ENCODE measurements around the gene ZDHHC23.

The ZDHHC23 gene

GRCh38 chr3:113947372-113948014, at the start of gene ZDHHC23:
Gene ZDHHC23, plus strand, starts transcription at chr3:113948013. Its CDS starts 790 bp downstream, at chr3:113948803.
- DNase-seq (ENCODE audit: low read depth in 2 of 2), result peak; percentile 23 to 39

- DNase-seq (ENCODE audit: low read depth in 2 of 2), result no peak
These were observed 48.9 kb upstream of the ZDHHC23 start for GRCh38 chr3:113898892-113899291.

GRCh38 chr3:113906568-113907140, 41.2 kb upstream of the ZDHHC23 start:
- no peak for DNase-seq (ENCODE audit: low read depth in 2 of 2)

GRCh38 chr3:113908133-113908532, 39.7 kb upstream of the ZDHHC23 start:
- no peak for DNase-seq (ENCODE audit: low read depth in 2 of 2)

GRCh38 chr3:113910966-113911365, 36.8 kb upstream of the ZDHHC23 start:
- no peak for DNase-seq (ENCODE audit: low read depth in 2 of 2)

GRCh38 chr3:113912552-113913236, 35.1 kb upstream of the ZDHHC23 start:
- DNase-seq (ENCODE audit: low read depth in 2 of 2), result no peak

GRCh38 chr3:113914646-113915045, 33.2 kb upstream of the ZDHHC23 start:
- no peak for DNase-seq (ENCODE audit: low read depth in 2 of 2)

GRCh38 chr3:113927556-113927955, 20.3 kb upstream of the ZDHHC23 start:
- DNase-seq (ENCODE audit: low read depth in 2 of 2), result no peak

- no peak for DNase-seq (ENCODE audit: low read depth in 2 of 2)
These were observed 982 bp upstream of the ZDHHC23 start for GRCh38 chr3:113946831-113947230.

- no peak for DNase-seq (ENCODE audit: low read depth in 2 of 2)
These were observed 453 bp downstream of the ZDHHC23 start for GRCh38 chr3:113948015-113948917.

GRCh38 chr3:113952921-113953320, 5.1 kb downstream of the ZDHHC23 start:
- DNase-seq (ENCODE audit: low read depth in 2 of 2), result no peak

- DNase-seq (ENCODE audit: low read depth in 2 of 2), result no peak
These were observed 5.9 kb downstream of the ZDHHC23 start for GRCh38 chr3:113953677-113954076.

GRCh38 chr3:113954091-113954685, 6.4 kb downstream of the ZDHHC23 start:
- no peak for DNase-seq (ENCODE audit: low read depth in 2 of 2)

- DNase-seq (ENCODE audit: low read depth in 2 of 2), result no peak
These were observed 16.1 kb downstream of the ZDHHC23 start for GRCh38 chr3:113963879-113964278.

- no peak for DNase-seq (ENCODE audit: low read depth in 2 of 2)
These were observed 18.4 kb downstream of the ZDHHC23 start for GRCh38 chr3:113966172-113966571.

- no peak for DNase-seq (ENCODE audit: low read depth in 2 of 2)
These were observed 21.2 kb downstream of the ZDHHC23 start for GRCh38 chr3:113968986-113969385.

GRCh38 chr3:113977822-113978221, 30.0 kb downstream of the ZDHHC23 start:
- DNase-seq (ENCODE audit: low read depth in 2 of 2), result no peak

- no peak for DNase-seq (ENCODE audit: low read depth in 2 of 2)
These were observed 32.1 kb downstream of the ZDHHC23 start for GRCh38 chr3:113979916-113980315.

- no peak for DNase-seq (ENCODE audit: low read depth in 2 of 2)
These were observed 34.0 kb downstream of the ZDHHC23 start for GRCh38 chr3:113981803-113982202.

GRCh38 chr3:113983544-113983943, 35.7 kb downstream of the ZDHHC23 start:
- DNase-seq (ENCODE audit: low read depth in 2 of 2), result no peak

GRCh38 chr3:113985541-113985940, 37.7 kb downstream of the ZDHHC23 start:
- DNase-seq (ENCODE audit: low read depth in 2 of 2), result no peak

- no peak for DNase-seq (ENCODE audit: low read depth in 2 of 2)
These were observed 57.7 kb downstream of the ZDHHC23 start for GRCh38 chr3:114005481-114005880.

All from stimulated activated CD8-positive, alpha-beta memory T cell treated with anti-CD3 and anti-CD28 coated beads, Interleukin-7, amount 100 ng/mL, for 1 hour (primary cell).